HEK293 (cell line): Measurements from ENCODE around the gene SYNM.

Experiments
- ZBTB8A ChIP-seq: fragments of 450-650 bp; formaldehyde crosslinking; IDR thresholded peaks from 2 replicates; pipeline ENCODE4 v1.5.1; 2016; ENCODE audit warnings: missing biosample characterization, missing genetic modification characterization
- ZNF426 ChIP-seq: fragments of 450-650 bp; formaldehyde crosslinking; IDR thresholded peaks from 2 replicates; pipeline ENCODE4 v1.5.1; 2017; ENCODE audit warnings: missing biosample characterization, missing genetic modification characterization, mild to moderate bottlenecking, inconsistent platforms, moderate library complexity
- ZNF670 ChIP-seq: fragments of 450-650 bp; formaldehyde crosslinking; IDR thresholded peaks from 2 replicates; pipeline ENCODE4 v1.5.1; 2016; ENCODE audit warnings: missing biosample characterization, missing genetic modification characterization, low read depth
- TF ChIP-seq, protein P1 (sequence below): fragments of 450-650 bp; formaldehyde crosslinking; IDR thresholded peaks from 2 replicates; pipeline ENCODE4 v1.5.1; 2016; ENCODE audit warnings: missing biosample characterization, missing genetic modification characterization
- TF ChIP-seq, protein P2 (sequence below): fragments of 450-650 bp; formaldehyde crosslinking; IDR thresholded peaks from 2 replicates; pipeline ENCODE4 v1.5.1; 2016; ENCODE audit warnings: missing biosample characterization, missing genetic modification characterization
- TF ChIP-seq, protein P3 (sequence below): fragments of 450-650 bp; formaldehyde crosslinking; IDR thresholded peaks from 2 replicates; pipeline ENCODE4 v1.5.1; 2016; ENCODE audit warnings: missing biosample characterization, missing genetic modification characterization

DNA sequence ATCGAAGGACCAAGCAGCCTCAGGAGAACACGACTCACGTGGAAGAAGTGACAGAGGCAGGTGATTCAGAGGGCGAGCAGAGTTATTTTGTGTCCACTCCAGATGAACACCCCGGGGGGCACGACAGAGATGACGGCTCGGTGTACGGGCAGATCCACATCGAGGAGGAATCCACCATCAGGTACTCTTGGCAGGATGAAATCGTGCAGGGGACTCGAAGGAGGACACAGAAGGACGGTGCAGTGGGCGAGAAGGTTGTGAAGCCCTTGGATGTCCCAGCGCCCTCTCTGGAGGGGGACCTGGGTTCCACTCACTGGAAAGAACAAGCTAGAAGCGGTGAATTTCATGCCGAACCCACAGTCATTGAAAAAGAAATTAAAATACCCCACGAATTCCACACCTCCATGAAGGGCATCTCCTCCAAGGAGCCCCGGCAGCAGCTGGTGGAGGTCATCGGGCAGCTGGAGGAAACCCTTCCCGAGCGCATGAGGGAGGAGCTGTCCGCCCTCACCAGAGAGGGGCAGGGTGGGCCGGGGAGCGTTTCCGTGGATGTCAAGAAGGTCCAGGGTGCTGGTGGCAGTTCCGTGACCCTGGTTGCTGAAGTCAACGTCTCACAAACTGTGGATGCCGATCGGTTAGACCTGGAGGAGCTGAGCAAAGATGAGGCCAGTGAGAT is 26.0 kb downstream of the SYNM start:
- TF ChIP-seq ZNF670 (no peak), ZNF426 (no peak), ZBTB8A (tag by site-specific recombination) (no peak)
- TF ChIP-seq, protein P1, sequence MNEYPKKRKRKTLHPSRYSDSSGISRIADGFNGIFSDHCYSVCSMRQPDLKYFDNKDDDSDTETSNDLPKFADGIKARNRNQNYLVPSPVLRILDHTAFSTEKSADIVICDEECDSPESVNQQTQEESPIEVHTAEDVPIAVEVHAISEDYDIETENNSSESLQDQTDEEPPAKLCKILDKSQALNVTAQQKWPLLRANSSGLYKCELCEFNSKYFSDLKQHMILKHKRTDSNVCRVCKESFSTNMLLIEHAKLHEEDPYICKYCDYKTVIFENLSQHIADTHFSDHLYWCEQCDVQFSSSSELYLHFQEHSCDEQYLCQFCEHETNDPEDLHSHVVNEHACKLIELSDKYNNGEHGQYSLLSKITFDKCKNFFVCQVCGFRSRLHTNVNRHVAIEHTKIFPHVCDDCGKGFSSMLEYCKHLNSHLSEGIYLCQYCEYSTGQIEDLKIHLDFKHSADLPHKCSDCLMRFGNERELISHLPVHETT (tag by site-specific recombination), result no peak
- TF ChIP-seq, protein P2, sequence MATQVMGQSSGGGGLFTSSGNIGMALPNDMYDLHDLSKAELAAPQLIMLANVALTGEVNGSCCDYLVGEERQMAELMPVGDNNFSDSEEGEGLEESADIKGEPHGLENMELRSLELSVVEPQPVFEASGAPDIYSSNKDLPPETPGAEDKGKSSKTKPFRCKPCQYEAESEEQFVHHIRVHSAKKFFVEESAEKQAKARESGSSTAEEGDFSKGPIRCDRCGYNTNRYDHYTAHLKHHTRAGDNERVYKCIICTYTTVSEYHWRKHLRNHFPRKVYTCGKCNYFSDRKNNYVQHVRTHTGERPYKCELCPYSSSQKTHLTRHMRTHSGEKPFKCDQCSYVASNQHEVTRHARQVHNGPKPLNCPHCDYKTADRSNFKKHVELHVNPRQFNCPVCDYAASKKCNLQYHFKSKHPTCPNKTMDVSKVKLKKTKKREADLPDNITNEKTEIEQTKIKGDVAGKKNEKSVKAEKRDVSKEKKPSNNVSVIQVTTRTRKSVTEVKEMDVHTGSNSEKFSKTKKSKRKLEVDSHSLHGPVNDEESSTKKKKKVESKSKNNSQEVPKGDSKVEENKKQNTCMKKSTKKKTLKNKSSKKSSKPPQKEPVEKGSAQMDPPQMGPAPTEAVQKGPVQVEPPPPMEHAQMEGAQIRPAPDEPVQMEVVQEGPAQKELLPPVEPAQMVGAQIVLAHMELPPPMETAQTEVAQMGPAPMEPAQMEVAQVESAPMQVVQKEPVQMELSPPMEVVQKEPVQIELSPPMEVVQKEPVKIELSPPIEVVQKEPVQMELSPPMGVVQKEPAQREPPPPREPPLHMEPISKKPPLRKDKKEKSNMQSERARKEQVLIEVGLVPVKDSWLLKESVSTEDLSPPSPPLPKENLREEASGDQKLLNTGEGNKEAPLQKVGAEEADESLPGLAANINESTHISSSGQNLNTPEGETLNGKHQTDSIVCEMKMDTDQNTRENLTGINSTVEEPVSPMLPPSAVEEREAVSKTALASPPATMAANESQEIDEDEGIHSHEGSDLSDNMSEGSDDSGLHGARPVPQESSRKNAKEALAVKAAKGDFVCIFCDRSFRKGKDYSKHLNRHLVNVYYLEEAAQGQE (tag by site-specific recombination), result no peak
- TF ChIP-seq, protein P3, sequence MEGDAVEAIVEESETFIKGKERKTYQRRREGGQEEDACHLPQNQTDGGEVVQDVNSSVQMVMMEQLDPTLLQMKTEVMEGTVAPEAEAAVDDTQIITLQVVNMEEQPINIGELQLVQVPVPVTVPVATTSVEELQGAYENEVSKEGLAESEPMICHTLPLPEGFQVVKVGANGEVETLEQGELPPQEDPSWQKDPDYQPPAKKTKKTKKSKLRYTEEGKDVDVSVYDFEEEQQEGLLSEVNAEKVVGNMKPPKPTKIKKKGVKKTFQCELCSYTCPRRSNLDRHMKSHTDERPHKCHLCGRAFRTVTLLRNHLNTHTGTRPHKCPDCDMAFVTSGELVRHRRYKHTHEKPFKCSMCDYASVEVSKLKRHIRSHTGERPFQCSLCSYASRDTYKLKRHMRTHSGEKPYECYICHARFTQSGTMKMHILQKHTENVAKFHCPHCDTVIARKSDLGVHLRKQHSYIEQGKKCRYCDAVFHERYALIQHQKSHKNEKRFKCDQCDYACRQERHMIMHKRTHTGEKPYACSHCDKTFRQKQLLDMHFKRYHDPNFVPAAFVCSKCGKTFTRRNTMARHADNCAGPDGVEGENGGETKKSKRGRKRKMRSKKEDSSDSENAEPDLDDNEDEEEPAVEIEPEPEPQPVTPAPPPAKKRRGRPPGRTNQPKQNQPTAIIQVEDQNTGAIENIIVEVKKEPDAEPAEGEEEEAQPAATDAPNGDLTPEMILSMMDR (tag by site-specific recombination), result no peak
